Spinal cord (tissue), 10 donors: ENCODE measurements around the gene FAR2. TPM values are rescaled to one million over a fixed set of nuclear protein-coding genes. Genes with fewer than 3 reads are reported as not detected.

Source experiments
- DNase-seq, 6 donors: peaks; one replicate each; pipeline versions ENCODE4 v3.0.0 to v3.0.0-alpha.2; 2013 to 2015; ENCODE audit warnings: low spot score in 6 of 6, low read depth in 4 of 6
- H3K27ac ChIP-seq: one replicate; pipeline ENCODE4 v1.5.1; 2013; ENCODE audit warnings: low read depth, low read length, control low read depth
- H3K27me3 ChIP-seq: one replicate; pipeline ENCODE4 v1.6.1; 2013; ENCODE audit warnings: low read length; ENCODE audit not compliant: control insufficient read depth, insufficient read depth
- H3K36me3 ChIP-seq: one replicate; pipeline ENCODE4 v1.6.1; 2013; ENCODE audit warnings: low read length; ENCODE audit not compliant: control insufficient read depth, insufficient read depth
- H3K4me1 ChIP-seq: one replicate; pipeline ENCODE4 v1.6.1; 2013; ENCODE audit warnings: low read length; ENCODE audit not compliant: control insufficient read depth, insufficient read depth
- H3K4me3 ChIP-seq: one replicate; pipeline ENCODE4 v1.5.1; 2013; ENCODE audit warnings: low read depth, low read length, control low read depth
- H3K9me3 ChIP-seq: one replicate; pipeline ENCODE4 v1.6.1; 2013; ENCODE audit warnings: low read length; ENCODE audit not compliant: control insufficient read depth, insufficient read depth
- WGBS: methylation state at CpG from one replicate; pipeline ENCODE4 v1.1.5; 2013; ENCODE audit warnings: missing lambda C conversion rate; ENCODE audit not compliant: insufficient coverage; 5-methylcytosine and 5-hydroxymethylcytosine counted together
- long read RNA-seq, 4 donors: transcript quantifications; one replicate each; lab custom pipeline, GENCODE V29; 2026
- polyA plus RNA-seq, 2 donors: library from polyadenylated mRNA; unstranded; fragments of 120-200 nt; gene quantifications; one replicate each; pipeline ENCODE4 v1.2.1, GENCODE V29; 2013; ENCODE audit not compliant: insufficient read length in 2 of 2
- total RNA-seq, 2 donors: library from RNA; depleted of rRNA in 1 of 2; stranded (reverse); fragments of 120-200 nt in 1 of 2; fragments of >200 nt in 1 of 2; gene quantifications; one replicate each; pipeline versions ENCODE4 v1.2.3 to v1.2.4, GENCODE V29; 2013 to 2014
- donor health status: healthy.

FAR2 gene
- 10 to 100 TPM; 11.4 to 26.0 TPM for total RNA-seq
- polyA plus RNA-seq = 10 to 100 TPM; 25.7 to 33.2 TPM
- long read RNA-seq, donor 1, transcript FAR2-202 (12 exons, 3,616 nt) = major isoform, 7 of 86 reads
- long read RNA-seq, donor 1, partial matches to known transcripts = 26 of 86 reads
- long read RNA-seq, donor 1, other reads (novel, unspliced or antisense) = 53 of 86 reads
- long read RNA-seq, donor 2, partial matches to known transcripts = 0 of 2 reads
- long read RNA-seq, donor 2, other reads (novel, unspliced or antisense) = 0 of 2 reads
- long read RNA-seq, donor 3, partial matches to known transcripts = 0 of 3 reads
- long read RNA-seq, donor 3, other reads (novel, unspliced or antisense) = 0 of 3 reads
- long read RNA-seq, donor 4, partial matches to known transcripts = 0 of 4 reads
- long read RNA-seq, donor 4, other reads (novel, unspliced or antisense) = 0 of 4 reads

DNA sequence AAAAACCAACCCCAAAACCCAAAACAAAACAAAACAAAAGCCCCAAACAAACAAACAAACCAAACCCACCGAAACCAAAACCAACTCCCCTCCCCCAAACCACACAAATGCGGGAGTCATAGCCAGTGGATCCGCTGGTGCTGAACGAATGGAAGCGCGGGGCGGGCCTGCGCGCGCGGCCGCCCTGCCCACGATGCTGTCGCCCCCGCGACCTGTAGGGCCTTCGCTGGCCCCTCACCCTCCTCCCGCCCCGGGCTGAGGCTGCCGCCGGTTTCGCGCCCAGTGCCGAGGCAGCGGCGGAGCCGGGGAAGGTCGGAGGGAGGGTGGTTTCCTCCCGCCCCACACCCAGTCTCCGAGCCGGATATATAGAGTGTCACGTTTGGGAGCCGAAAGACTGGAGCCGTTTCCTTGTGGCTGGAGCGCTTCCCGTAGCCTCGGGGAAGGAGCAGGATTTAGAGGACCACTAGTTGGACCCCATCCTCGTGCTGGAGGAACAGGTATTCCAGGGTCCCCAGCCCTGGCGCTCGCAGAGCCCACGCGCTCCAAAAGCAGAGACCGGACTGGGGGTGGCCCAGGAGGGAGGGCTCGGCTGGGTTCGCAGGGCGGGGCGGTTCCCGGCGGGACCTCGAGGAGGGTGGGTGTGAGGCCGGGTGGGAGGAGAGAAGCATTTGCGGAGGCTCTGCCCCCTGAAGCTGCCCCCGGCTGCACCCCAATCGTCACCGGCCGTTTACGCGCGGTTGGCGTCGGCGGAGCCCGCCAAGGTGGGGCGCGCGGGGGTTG is at the start of gene FAR2:
Gene FAR2, plus strand, starts transcription at position 368 of the 780 bp plus-strand sequence. CDS start 121,172 bp downstream, outside the sequence.
- under 1% methylated on average over 64 of the region's 66 CpGs for WGBS
- peak in 3 of 6 donors; percentile 38 to 82 (median 76) for DNase-seq
- H3K27ac ChIP-seq = peak within 1 kb of the TSS; percentile 51
- no peaks in the 10 kb centered on the region for H3K9me3 ChIP-seq
- H3K27me3 ChIP-seq = peaks cover 9% of the 10 kb centered on the region
- H3K4me3 ChIP-seq = peak within 1 kb of the TSS; percentile 65
- H3K36me3 ChIP-seq = no peaks in the 10 kb centered on the region
- peaks cover 19% of the 10 kb centered on the region for H3K4me1 ChIP-seq

DNA sequence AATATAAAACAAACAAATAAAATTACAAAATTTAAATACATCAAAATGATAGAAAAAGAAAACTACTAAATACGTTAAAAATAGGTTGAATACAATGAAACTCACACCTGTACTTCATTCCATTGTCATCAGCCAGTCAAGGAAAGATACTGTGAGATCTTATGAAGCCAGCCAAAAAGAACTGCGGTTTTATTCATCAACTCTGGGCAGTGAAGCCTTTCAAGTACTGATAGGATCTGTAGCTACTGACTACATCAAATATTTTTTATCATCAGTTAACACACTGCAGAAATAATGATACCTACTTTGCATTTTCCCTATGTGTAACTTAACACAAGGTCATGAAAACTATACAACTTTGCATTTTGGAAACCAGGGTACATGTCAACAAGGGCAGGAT is 46.3 kb upstream of the FAR2 start:
- no peaks in the 10 kb centered on the region for H3K9me3 ChIP-seq
- DNase-seq = peak in 1 of 6 donors; percentile 1
- no peaks in the 10 kb centered on the region for H3K36me3 ChIP-seq
- WGBS = no CpG with 5 or more reads among the region's 2 CpGs
- no peaks in the 10 kb centered on the region for H3K4me1 ChIP-seq
- H3K27ac ChIP-seq = no peak overlapping the region
- H3K4me3 ChIP-seq = no peak overlapping the region
- H3K27me3 ChIP-seq = no peaks in the 10 kb centered on the region

GRCh38 chr12:29103539-29103974 is 45.5 kb upstream of the FAR2 start:
- no peak for DNase-seq
- Histone ChIP-seq H3K27me3 (no peaks in the 10 kb centered on the region), H3K4me1 (no peaks in the 10 kb centered on the region), H3K9me3 (no peaks in the 10 kb centered on the region), H3K27ac (no peak overlapping the region), H3K4me3 (no peak overlapping the region), H3K36me3 (no peaks in the 10 kb centered on the region)
- 91% methylated on average over 4 of the region's 5 CpGs for WGBS

GRCh38 chr12:29104516-29104915 is 44.6 kb upstream of the FAR2 start:
- Histone ChIP-seq H3K27ac (no peak overlapping the region), H3K4me3 (no peak overlapping the region), H3K9me3 (no peaks in the 10 kb centered on the region), H3K36me3 (no peaks in the 10 kb centered on the region), H3K27me3 (no peaks in the 10 kb centered on the region), H3K4me1 (no peaks in the 10 kb centered on the region)
- no peak for DNase-seq
- no CpG with 5 or more reads among the region's 2 CpGs for WGBS

DNA sequence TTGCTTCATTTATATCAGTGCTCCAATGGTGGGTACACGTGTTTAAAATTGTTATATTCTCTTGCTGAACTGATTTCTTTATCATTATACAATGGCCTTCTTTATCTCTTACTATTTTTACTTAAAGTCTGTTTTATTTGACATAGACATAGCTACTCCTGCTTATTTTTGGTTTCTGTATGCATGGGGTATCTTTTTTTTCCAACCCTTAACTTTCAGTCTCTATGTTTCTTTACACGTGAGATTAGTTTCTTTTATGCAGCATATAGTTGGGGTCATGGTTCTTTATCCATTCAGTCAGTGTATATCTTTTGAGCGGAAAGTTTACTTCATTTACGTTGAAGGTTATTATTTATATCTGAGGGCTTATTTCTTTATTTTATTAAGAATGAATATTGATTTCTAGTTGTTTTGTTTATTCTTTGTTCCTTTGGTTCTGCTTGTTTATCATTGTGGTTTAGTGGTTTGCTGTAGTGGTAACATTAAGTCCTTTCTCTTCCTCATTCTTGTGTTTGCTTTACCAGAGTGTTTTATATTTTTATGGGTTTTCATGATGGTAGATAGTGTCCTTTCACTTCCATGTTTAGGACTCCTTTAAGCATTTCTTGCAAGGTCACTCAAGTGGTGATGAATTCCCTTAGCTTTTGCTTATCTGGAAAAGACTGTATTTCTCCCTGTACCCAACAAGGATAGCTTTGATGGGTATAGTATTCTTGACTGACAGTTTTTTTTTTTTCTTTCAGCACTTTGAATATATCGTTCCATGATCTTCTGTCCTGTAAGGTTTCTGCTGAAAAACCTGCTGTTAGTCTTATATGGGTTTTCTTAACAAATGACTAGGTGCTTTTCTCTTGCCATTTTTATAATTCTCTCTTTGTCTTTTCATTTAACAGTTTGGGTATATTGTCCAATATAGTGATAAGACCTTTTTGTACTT is 38.3 kb upstream of the FAR2 start:
- no peaks in the 10 kb centered on the region for H3K27me3 ChIP-seq
- no peak overlapping the region for H3K4me3 ChIP-seq
- no CpG with 5 or more reads among the region's 5 CpGs for WGBS

GRCh38 chr12:29113101-29113500 is 36.0 kb upstream of the FAR2 start:
- no peak for DNase-seq
- Histone ChIP-seq H3K9me3 (peaks cover 3% of the 10 kb centered on the region), H3K4me1 (no peaks in the 10 kb centered on the region), H3K27me3 (no peaks in the 10 kb centered on the region), H3K4me3 (no peak overlapping the region), H3K27ac (no peak overlapping the region), H3K36me3 (no peaks in the 10 kb centered on the region)
- WGBS = no CpG with 5 or more reads among the region's 2 CpGs

More for the DNA sequence above, 38.3 kb upstream of the FAR2 start:
- no peaks in the 10 kb centered on the region for H3K36me3 ChIP-seq
- no peaks in the 10 kb centered on the region for H3K4me1 ChIP-seq
- H3K9me3 ChIP-seq = peaks cover 3% of the 10 kb centered on the region
- H3K27ac ChIP-seq = no peak overlapping the region
- DNase-seq = no peak

DNA sequence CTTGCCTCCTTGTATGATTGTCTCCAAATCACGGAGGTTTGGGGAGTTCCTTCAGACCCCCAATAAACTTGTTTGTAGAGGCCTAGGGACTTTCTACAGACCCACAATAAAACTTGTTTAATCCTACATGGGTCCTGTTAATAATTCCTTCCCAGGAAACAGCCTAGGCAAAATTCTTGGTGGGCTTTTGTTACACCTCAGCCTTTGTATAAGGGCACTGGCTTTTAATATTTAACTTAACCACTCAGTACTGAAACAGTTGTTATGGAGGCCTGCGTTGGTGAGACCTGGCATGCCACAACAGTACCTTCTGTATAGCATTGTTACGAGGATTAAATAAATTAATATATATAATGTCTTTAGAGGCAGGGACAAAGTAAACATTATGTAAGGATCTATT is 32.7 kb upstream of the FAR2 start:
- no peaks in the 10 kb centered on the region for H3K9me3 ChIP-seq
- no peaks in the 10 kb centered on the region for H3K27me3 ChIP-seq
- WGBS = no CpG with 5 or more reads among the region's 3 CpGs
- H3K4me3 ChIP-seq = no peak overlapping the region
- no peaks in the 10 kb centered on the region for H3K36me3 ChIP-seq
- H3K4me1 ChIP-seq = no peaks in the 10 kb centered on the region
- no peak for DNase-seq
- no peak overlapping the region for H3K27ac ChIP-seq

GRCh38 chr12:29131539-29131938 is 17.5 kb upstream of the FAR2 start:
- H3K4me1 ChIP-seq = no peaks in the 10 kb centered on the region
- H3K9me3 ChIP-seq = no peaks in the 10 kb centered on the region
- WGBS = no CpG with 5 or more reads among the region's 1 CpG
- H3K4me3 ChIP-seq = no peak overlapping the region
- no peaks in the 10 kb centered on the region for H3K27me3 ChIP-seq
- H3K27ac ChIP-seq = no peak overlapping the region
- no peaks in the 10 kb centered on the region for H3K36me3 ChIP-seq
- peak in 1 of 6 donors; percentile 3 for DNase-seq

DNA sequence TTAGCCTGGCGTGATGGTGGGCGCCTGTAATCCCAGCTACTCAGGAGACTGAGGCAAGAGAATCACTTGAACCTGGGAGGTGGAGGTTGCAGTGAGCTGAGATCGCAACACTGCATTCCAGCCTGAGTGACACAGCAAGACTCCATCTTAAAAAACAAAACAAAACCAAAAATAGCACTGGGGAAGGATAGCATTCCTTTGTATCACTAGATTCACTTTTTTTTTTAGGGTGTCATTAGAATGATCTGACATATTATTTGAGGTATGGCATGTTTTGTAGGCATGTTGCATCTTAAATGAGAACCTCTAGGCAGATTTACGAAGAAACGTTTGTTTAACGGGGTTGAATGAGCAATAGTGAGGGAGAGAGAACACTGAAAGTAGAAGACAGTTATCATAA is 16.8 kb upstream of the FAR2 start:
- H3K27me3 ChIP-seq = no peaks in the 10 kb centered on the region
- WGBS = no CpG with 5 or more reads among the region's 6 CpGs

More for the DNA sequence above, 16.8 kb upstream of the FAR2 start:
- H3K4me3 ChIP-seq = no peak overlapping the region
- DNase-seq = no peak
- no peaks in the 10 kb centered on the region for H3K9me3 ChIP-seq
- no peak overlapping the region for H3K27ac ChIP-seq
- no peaks in the 10 kb centered on the region for H3K4me1 ChIP-seq
- H3K36me3 ChIP-seq = no peaks in the 10 kb centered on the region
